B cell (primary cell): ENCODE data around the gene NUDT15. TPM values are rescaled to one million over a fixed set of nuclear protein-coding genes. Genes with fewer than 3 reads are reported as not detected.

Experiments
- ATAC-seq: fragments of 200-7000 bp; cut with Tn5 transposase; one replicate; pipeline ENCODE4 v1.10.0; 2021; ENCODE audit warnings: low read depth, mild to moderate bottlenecking, moderate number of reproducible peaks, moderate library complexity
- CTCF ChIA-PET: fragments of 350-600 bp; sonication (Branson Sonifier 250); formaldehyde crosslinking; loops from one replicate; lab custom pipeline; 2021; ENCODE audit warnings: antibody characterized with exemption, inconsistent platforms; lab: Charles Lee
- POLR2A ChIA-PET: fragments of 350-600 bp; sonication (Branson Sonifier 250); formaldehyde crosslinking; loops from one replicate; lab custom pipeline; 2021; ENCODE audit warnings: antibody characterized with exemption; lab: Charles Lee
- DNase-seq: peaks from one replicate; pipeline ENCODE4 v3.0.0; 2013
- H2AFZ ChIP-seq: 2 replicates; pipeline ENCODE4 v1.6.1; 2012; ENCODE audit warnings: mild to moderate bottlenecking, low read depth, low read length; ENCODE audit not compliant: insufficient read depth, poor library complexity, severe bottlenecking
- H3K27ac ChIP-seq, 2 donors: 1 replicate in 1 of 2; 2 replicates in 1 of 2; pipeline ENCODE4 v1.5.1; 2012 to 2013; ENCODE audit warnings: low read length in 2 of 2, mild to moderate bottlenecking in 2 of 2, moderate library complexity in 1 of 2
- H3K27me3 ChIP-seq, 4 experiments: fragments of 200-600 bp in 1 of 4; sonication (generic) in 1 of 4; replicated peaks in 1 of 4; 1 replicate in 2 of 4; 2 replicates in 2 of 4; pipeline versions ENCODE4 v1.6.1 to v1.7.0; 2013 to 2016; ENCODE audit warnings: low read length in 3 of 4, mild to moderate bottlenecking in 2 of 4, mixed read lengths in 1 of 4, moderate library complexity in 1 of 4; ENCODE audit not compliant: insufficient read depth in 4 of 4, control insufficient read depth in 3 of 4; ENCODE audit errors: control extremely low read depth in 1 of 4
- H3K36me3 ChIP-seq, 2 experiments: replicated peaks in 1 of 2; 1 replicate in 1 of 2; 2 replicates in 1 of 2; pipeline versions ENCODE4 v1.6.1 to v1.7.1; 2013; ENCODE audit warnings: low read length in 1 of 2; ENCODE audit not compliant: insufficient read depth in 2 of 2, control insufficient read depth in 1 of 2; ENCODE audit errors: control extremely low read depth in 1 of 2, extremely low read depth in 1 of 2
- H3K4me1 ChIP-seq, 2 donors: fragments of 200-600 bp in 1 of 2; sonication (generic) in 1 of 2; 1 replicate in 1 of 2; 2 replicates in 1 of 2; pipeline versions ENCODE4 v1.5.1 to v1.6.1; 2013 to 2017; ENCODE audit warnings: low read length in 2 of 2; ENCODE audit not compliant: control insufficient read depth in 2 of 2, insufficient read depth in 2 of 2
- H3K4me2 ChIP-seq: replicated peaks from 2 replicates; pipeline ENCODE3; 2012; ENCODE audit warnings: mild to moderate bottlenecking, low read depth, low read length; ENCODE audit not compliant: poor library complexity, severe bottlenecking
- H3K4me3 ChIP-seq, 5 experiments: fragments of 200-600 bp in 1 of 5; sonication (generic) in 1 of 5; 1 replicate in 3 of 5; 2 replicates in 2 of 5; pipeline versions ENCODE4 v1.5.1 to v1.7.0; 2011 to 2016; ENCODE audit warnings: low read length in 4 of 5, mild to moderate bottlenecking in 4 of 5, low read depth in 2 of 5, control low read depth in 1 of 5, moderate library complexity in 1 of 5; ENCODE audit not compliant: insufficient read depth in 1 of 5; ENCODE audit errors: control extremely low read depth in 1 of 5, extremely low read depth in 1 of 5
- H3K79me2 ChIP-seq: fragments of 200-600 bp; sonication (generic); one replicate; pipeline ENCODE4 v1.6.0; 2016; ENCODE audit warnings: low read length; ENCODE audit not compliant: control insufficient read depth, insufficient read depth
- H3K9ac ChIP-seq: fragments of 200-600 bp; sonication (generic); 2 replicates; pipeline ENCODE4 v1.6.1; 2017; ENCODE audit warnings: mild to moderate bottlenecking, low read length, moderate library complexity
- H3K9me3 ChIP-seq, 3 donors: one replicate each; pipeline versions ENCODE4 v1.6.1 to v1.7.1; 2013; ENCODE audit warnings: low read length in 2 of 3; ENCODE audit not compliant: control insufficient read depth in 2 of 3, insufficient read depth in 1 of 3; ENCODE audit errors: control extremely low read depth in 1 of 3
- H4K20me1 ChIP-seq: 2 replicates; pipeline ENCODE4 v1.6.0; 2012; ENCODE audit warnings: mild to moderate bottlenecking, low read length; ENCODE audit not compliant: insufficient read depth, control insufficient read depth, poor library complexity, severe bottlenecking
- H3K27ac Mint-ChIP-seq: one replicate; pipeline ENCODE4 v1.8.0; 2021; ENCODE audit warnings: mixed read lengths
- H3K27me3 Mint-ChIP-seq: one replicate; pipeline ENCODE4 v1.8.0; 2021; ENCODE audit warnings: mixed read lengths
- H3K4me1 Mint-ChIP-seq: one replicate; pipeline ENCODE4 v1.8.0; 2021; ENCODE audit warnings: mixed read lengths
- H3K4me3 Mint-ChIP-seq: one replicate; pipeline ENCODE4 v1.8.0; 2021; ENCODE audit warnings: mixed read lengths
- H3K9me3 Mint-ChIP-seq: one replicate; pipeline ENCODE4 v1.8.0; 2022; ENCODE audit warnings: mixed read lengths; ENCODE audit not compliant: insufficient read depth
- CTCF ChIP-seq: fragments of 200-600 bp; IDR thresholded peaks from one replicate; pipeline ENCODE4 v1.8.0; 2022; ENCODE audit warnings: antibody characterized with exemption, mild to moderate bottlenecking
- EZH2 ChIP-seq: IDR thresholded peaks from 2 replicates; pipeline ENCODE4 v1.6.1; 2012; ENCODE audit warnings: borderline replicate concordance, low read depth, mild to moderate bottlenecking, moderate library complexity, low read length; ENCODE audit not compliant: insufficient read depth, poor library complexity, severe bottlenecking
- WGBS: methylation state at CpG from one replicate; pipeline ENCODE4 v1.1.5; 2013; ENCODE audit warnings: missing lambda C conversion rate; ENCODE audit not compliant: insufficient coverage; 5-methylcytosine and 5-hydroxymethylcytosine counted together
- intact Hi-C: fragments of 100-400 bp; cut with micrococcal nuclease; formaldehyde crosslinking; loops from one replicate; pipeline ENCODE4 v1.10.0; 2022
- polyA minus RNA-seq: library from RNA; depleted of rRNA, polyadenylated mRNA; stranded (reverse); fragments of >200 nt; gene quantifications from 2 replicates; pipeline ENCODE4 v1.2.3, GENCODE V29; 2012
- polyA plus RNA-seq: library from polyadenylated mRNA; depleted of rRNA; stranded (reverse); fragments of >200 nt; gene quantifications from 2 replicates; pipeline ENCODE4 v1.2.3, GENCODE V29; 2012
- total RNA-seq, 2 donors: library from RNA; stranded (reverse); fragments of 120-200 nt in 1 of 2; gene quantifications; 1 replicate in 1 of 2; 2 replicates in 1 of 2; pipeline versions ENCODE4 v1.2.3 to v1.2.4, GENCODE V29; 2013 to 2022

NUDT15 gene
- 4.2 TPM in 2 replicates for total RNA-seq
- total RNA-seq (2013), result 5.9 TPM
- polyA plus RNA-seq, result 6.0 and 18.0 TPM in 2 replicates
- polyA minus RNA-seq, result 1.5 and 3.8 TPM in 2 replicates

- Histone ChIP-seq H3K79me2 (peaks cover 10% of the 10 kb centered on the region), H4K20me1 (no peaks in the 10 kb centered on the region), H3K27ac (peak within 1 kb of the TSS; percentile 96 to 98), H3K4me1 (peaks cover 13 to 18% of the 10 kb centered on the region in 2 donors), H3K4me2 (peak within 1 kb of the TSS; percentile 81), H3K36me3 (peaks cover 0 to 6% of the 10 kb centered on the region in 2 experiments), H2AFZ (peak within 1 kb of the TSS; percentile 94), H3K27me3 (no peaks in the 10 kb centered on the region), H3K4me3 (peak within 1 kb of the TSS; percentile 84 to 94 (median 92)), H3K9me3 (no peaks in the 10 kb centered on the region), H3K9ac (peak within 1 kb of the TSS; percentile 96)
- DNase-seq (peak; percentile 98), ATAC-seq (peak; percentile 94)
- ChIA-PET POLR2A (interaction anchor here (0.7 to 1.9 kb wide), 2 partner anchors 10 to 57 kb away, joined by 3 to 6 read pairs; partner anchors contain the start of gene MED4), CTCF (interaction anchor here (0.9 to 3.0 kb wide), 13 partner anchors 9 to 732 kb away, joined by 3 to 19 read pairs (median 5); partner anchors contain the start of genes ITM2B, MED4 and RCBTB2)
- Mint-ChIP-seq H3K27me3 (no peaks in the 10 kb centered on the region), H3K4me1 (peaks cover 22% of the 10 kb centered on the region), H3K9me3 (no peaks in the 10 kb centered on the region), H3K4me3 (peak within 1 kb of the TSS; percentile 96), H3K27ac (peak within 1 kb of the TSS; percentile 96)
- WGBS, result under 1% methylated on average over 75 of the region's 82 CpGs
- intact Hi-C loops, result loop anchor here (1.0 to 5.0 kb wide), 10 partner anchors 36 to 1755 kb away; partner anchors contain the start of genes CAB39L, FNDC3A, ITM2B and KPNA3
- TF ChIP-seq EZH2 (no peak), CTCF (peak; percentile 97)
Measured at GRCh38 chr13:48037346-48038173, at the start of gene NUDT15. NUDT15 (plus strand) TSS chr13:48037726; CDS start chr13:48037747, 21 bp downstream.

- TF ChIP-seq EZH2 (no peak), CTCF (no peak)
- POLR2A ChIA-PET, result no interaction called here
Measured at GRCh38 chr13:47990427-47990826, 47.1 kb upstream of the NUDT15 start.

More at GRCh38 chr13:47990427-47990826, 47.1 kb upstream of the NUDT15 start:
- ATAC-seq (no peak), DNase-seq (no peak)
- no CpG with 5 or more reads among the region's 1 CpG for WGBS
- Histone ChIP-seq H3K27ac (no peak overlapping the region), H3K79me2 (peaks cover 22% of the 10 kb centered on the region), H3K4me3 (no peak overlapping the region), H3K4me2 (no peak overlapping the region), H3K36me3 (peaks cover 0 to 44% of the 10 kb centered on the region in 2 experiments), H4K20me1 (peaks cover 10% of the 10 kb centered on the region), H3K9me3 (no peaks in the 10 kb centered on the region), H3K9ac (no peak overlapping the region), H2AFZ (no peak overlapping the region), H3K4me1 (no peaks in the 10 kb centered on the region), H3K27me3 (no peaks in the 10 kb centered on the region)
- CTCF ChIA-PET, result no interaction called here
- Mint-ChIP-seq H3K4me1 (no peaks in the 10 kb centered on the region), H3K27me3 (no peaks in the 10 kb centered on the region), H3K27ac (no peak overlapping the region), H3K4me3 (no peak overlapping the region), H3K9me3 (no peaks in the 10 kb centered on the region)
- intact Hi-C loops, result no loop called here
